DND-41 (cell line): Measurements from ENCODE around the gene PRF1.

Experiments
- CTCF ChIP-seq: IDR thresholded peaks from 2 replicates; pipeline ENCODE4 v1.5.1; 2012; ENCODE audit warnings: borderline replicate concordance, low read length, moderate library complexity, mild to moderate bottlenecking; ENCODE audit not compliant: poor library complexity, severe bottlenecking; ENCODE audit errors: extremely low read depth
- EZH2 ChIP-seq: IDR thresholded peaks from 3 replicates; pipeline ENCODE4 v1.6.1; 2012; ENCODE audit warnings: borderline replicate concordance, low read depth, mild to moderate bottlenecking, moderate library complexity, low read length, inconsistent platforms; ENCODE audit not compliant: severe bottlenecking

- no peak for TF ChIP-seq EZH2
- TF ChIP-seq CTCF = peak; percentile 92
Observed at GRCh38 chr10:70549962-70550458, 52.5 kb downstream of the PRF1 start.
